WERI-Rb-1 (cell line): ENCODE measurements around the gene SERP2.

ENCODE experiments used
- DNase-seq: peaks from one replicate; pipeline ENCODE4 v3.0.0-alpha.2; 2020
- H3K27ac ChIP-seq: fragments of 250-450 bp; sonication (Bioruptor Pico); 2 replicates; pipeline ENCODE4 v1.5.1; 2020; ENCODE audit warnings: mild to moderate bottlenecking, moderate library complexity
- H3K27me3 ChIP-seq: fragments of 250-450 bp; sonication (Bioruptor Pico); 2 replicates; pipeline ENCODE4 v1.5.1; 2021; ENCODE audit warnings: mild to moderate bottlenecking, low read depth, moderate library complexity; ENCODE audit not compliant: insufficient read depth, severe bottlenecking
- H3K36me3 ChIP-seq: fragments of 250-450 bp; sonication (Bioruptor Pico); 2 replicates; pipeline ENCODE4 v1.5.1; 2020; ENCODE audit warnings: mild to moderate bottlenecking, moderate library complexity
- H3K4me3 ChIP-seq: 2 replicates; pipeline ENCODE4 v1.5.1; 2011; ENCODE audit warnings: low read depth, mild to moderate bottlenecking, control low read depth, low read length
- H3K9me3 ChIP-seq: fragments of 250-450 bp; sonication (Bioruptor Pico); 2 replicates; pipeline ENCODE4 v1.5.1; 2021; ENCODE audit warnings: mild to moderate bottlenecking, moderate library complexity; ENCODE audit not compliant: severe bottlenecking
- CTCF ChIP-seq: IDR thresholded peaks from 2 replicates; pipeline ENCODE4 v1.5.1; 2011; ENCODE audit warnings: low read depth, mild to moderate bottlenecking, control low read depth, inconsistent platforms, low read length

SERP2 gene

DNA sequence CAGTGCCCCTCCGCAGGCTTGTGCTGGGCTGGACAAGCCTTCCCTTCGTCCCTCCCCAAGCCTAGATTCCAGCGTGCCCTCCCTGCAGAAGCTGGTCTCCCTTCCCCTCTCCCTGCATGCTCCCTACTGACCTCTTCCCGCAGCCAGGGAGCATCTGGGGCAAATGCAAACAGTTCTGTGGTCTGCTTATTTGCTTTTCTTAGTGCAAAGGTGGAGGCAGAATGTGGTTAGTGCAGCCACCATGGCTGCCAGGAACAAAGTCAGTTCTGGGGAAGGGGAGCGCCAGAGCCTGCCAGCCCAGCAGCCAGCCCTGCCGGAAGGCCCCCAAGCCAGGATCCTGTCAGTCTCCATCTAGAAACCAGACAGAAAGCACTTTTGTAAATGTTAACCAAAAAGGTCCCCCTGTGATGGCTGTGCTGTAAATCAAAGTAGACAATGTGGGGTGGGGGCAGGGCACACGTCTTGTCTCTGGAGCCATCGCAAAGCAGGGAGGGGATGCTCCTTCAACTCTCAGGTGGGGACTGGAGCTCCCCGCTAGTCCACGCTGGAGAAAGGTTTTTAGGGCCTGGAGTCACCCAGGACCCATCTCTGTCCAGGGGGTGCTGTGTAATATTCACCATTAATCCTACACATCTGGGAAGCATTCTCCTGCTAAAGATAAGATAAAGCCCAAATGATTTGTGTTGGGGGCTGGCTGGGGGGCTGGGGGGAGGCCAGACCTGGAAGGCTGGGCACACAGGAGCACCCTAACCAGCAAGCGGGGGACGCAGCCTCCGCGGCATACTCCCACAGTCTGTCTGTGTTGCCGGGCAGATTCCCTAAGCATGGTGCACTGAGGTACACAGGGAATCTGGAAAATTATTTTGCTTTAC, 30.9 kb downstream of the SERP2 start:
- Histone ChIP-seq H3K27me3 (no peaks in the 10 kb centered on the region), H3K36me3 (no peaks in the 10 kb centered on the region), H3K9me3 (no peaks in the 10 kb centered on the region), H3K27ac (no peak overlapping the region), H3K4me3 (no peak overlapping the region)
- no peak for DNase-seq
- TF ChIP-seq CTCF = no peak

DNA sequence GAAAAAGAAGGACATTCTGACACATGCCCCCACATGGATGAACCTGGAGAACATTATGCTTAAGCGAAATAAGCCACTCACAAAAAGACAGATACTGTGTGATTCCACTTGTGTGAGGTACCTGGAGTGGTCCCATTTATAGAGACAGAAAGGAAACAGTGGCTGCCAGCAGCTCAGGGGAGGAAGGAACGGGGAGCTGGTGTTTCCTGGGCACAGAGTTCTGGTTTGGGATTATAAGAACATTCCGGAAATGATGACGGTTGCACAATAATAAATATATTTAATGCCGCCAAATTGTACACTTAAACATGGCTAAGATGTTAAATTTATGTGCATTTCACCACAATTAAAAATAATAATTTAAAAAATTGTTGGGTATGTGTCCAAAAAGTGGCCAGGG, 33.0 kb downstream of the SERP2 start:
- no peak for DNase-seq
- no peak overlapping the region for H3K4me3 ChIP-seq
- no peaks in the 10 kb centered on the region for H3K9me3 ChIP-seq
- H3K36me3 ChIP-seq = no peaks in the 10 kb centered on the region
- H3K27me3 ChIP-seq = no peaks in the 10 kb centered on the region
- no peak overlapping the region for H3K27ac ChIP-seq
- TF ChIP-seq CTCF = no peak

- Histone ChIP-seq H3K36me3 (no peaks in the 10 kb centered on the region), H3K9me3 (no peaks in the 10 kb centered on the region), H3K27me3 (no peaks in the 10 kb centered on the region), H3K27ac (no peak overlapping the region), H3K4me3 (no peak overlapping the region)
- no peak for DNase-seq
- no peak for TF ChIP-seq CTCF
These were observed 33.8 kb downstream of the SERP2 start for GRCh38 chr13:44407379-44407778.

DNA sequence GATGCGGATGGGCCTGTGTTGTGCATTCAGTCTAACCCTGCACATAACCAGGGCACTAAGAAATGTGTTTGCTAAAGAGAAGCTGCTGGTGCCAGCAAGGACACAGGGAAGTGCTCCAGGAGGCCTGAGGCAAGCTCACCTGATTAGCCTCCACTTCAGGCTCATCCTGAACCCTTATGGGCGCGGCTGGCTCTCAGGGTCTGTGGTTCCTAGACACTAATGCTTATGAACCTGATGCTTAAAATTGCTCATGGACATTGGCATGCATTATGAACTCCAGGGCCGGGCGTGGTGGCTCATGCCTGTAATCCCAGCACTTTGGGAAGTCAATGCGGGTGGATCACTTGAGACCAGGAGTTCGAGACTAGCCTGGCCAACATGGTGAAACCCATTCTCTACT, 34.3 kb downstream of the SERP2 start:
- H3K4me3 ChIP-seq = no peak overlapping the region
- H3K27me3 ChIP-seq = no peaks in the 10 kb centered on the region
- H3K9me3 ChIP-seq = no peaks in the 10 kb centered on the region
- no peak overlapping the region for H3K27ac ChIP-seq
- H3K36me3 ChIP-seq = no peaks in the 10 kb centered on the region
- no peak for DNase-seq
- TF ChIP-seq CTCF = no peak

GRCh38 chr13:44409595-44409994, 36.0 kb downstream of the SERP2 start:
- no peak overlapping the region for H3K4me3 ChIP-seq
- no peak for TF ChIP-seq CTCF
- no peaks in the 10 kb centered on the region for H3K9me3 ChIP-seq
- H3K27me3 ChIP-seq = no peaks in the 10 kb centered on the region
- DNase-seq = no peak
- no peaks in the 10 kb centered on the region for H3K36me3 ChIP-seq
- no peak overlapping the region for H3K27ac ChIP-seq
